HCT116 (cell line): ENCODE data around the gene SRRM2. TPM values are rescaled to one million over a fixed set of nuclear protein-coding genes. Genes with fewer than 3 reads are reported as not detected.

Source experiments
- ATAC-seq: fragments of 200-7000 bp; cut with Tn5 transposase; 2 replicates; pipeline ENCODE4 v1.9.1; 2020; ENCODE audit warnings: mild to moderate bottlenecking, moderate library complexity
- BruUV-seq: library from RNA; stranded (reverse); fragments of 400-500 nt; replicated peaks from 2 replicates; lab custom pipeline; 2021; lab: Mats Ljungman, UMichigan
- CTCF ChIA-PET: fragments of 300-600 bp; sonication (Branson Sonifier 250); formaldehyde crosslinking; loops from one replicate; lab custom pipeline; 2021; ENCODE audit warnings: antibody characterized with exemption; lab: Charles Lee
- POLR2A ChIA-PET: fragments of 300-600, 350-600 bp; sonication (Branson Sonifier 250); formaldehyde crosslinking; loops from one replicate; lab custom pipeline; 2021; ENCODE audit warnings: antibody characterized with exemption; lab: Charles Lee
- RAD21 ChIA-PET, 2 experiments: fragments of 300-600 bp; sonication (Branson Sonifier 250); formaldehyde crosslinking; loops; one replicate each; lab custom pipeline; 2023; ENCODE audit warnings: low total read pairs in 2 of 2; ENCODE audit not compliant: uncharacterized antibody in 2 of 2, unreplicated experiment in 2 of 2, low non-redundant PET in 1 of 2; lab: Charles Lee
- DNase-seq: peaks from one replicate; pipeline ENCODE4 v3.0.0-alpha.2; 2010; ENCODE audit warnings: low read depth, low spot score
- H2AFZ ChIP-seq: fragments of 200-600 bp; shearing (Covaris generic), sonication (generic); 2 replicates; pipeline ENCODE4 v1.6.1; 2017; ENCODE audit warnings: low read depth, mixed run types, mixed read lengths, antibody characterized with exemption, low read length; ENCODE audit not compliant: poor library complexity, severe bottlenecking
- H3K27ac ChIP-seq: 2 replicates; pipeline ENCODE4 v1.5.1; 2012; ENCODE audit warnings: low read depth, low read length
- H3K27me3 ChIP-seq: fragments of 200-600 bp; sonication (generic); 2 replicates; pipeline ENCODE4 v1.6.1; 2016; ENCODE audit warnings: mixed run types, low read length, mixed read lengths; ENCODE audit not compliant: insufficient read depth
- H3K36me3 ChIP-seq, 2 experiments: fragments of 200-500 bp in 1 of 2; fragments of 200-600 bp in 1 of 2; sonication (Bioruptor generic) in 1 of 2; sonication (generic) in 1 of 2; 2 replicates each; pipeline versions ENCODE4 v1.5.1 to v1.6.1; 2014 to 2016; ENCODE audit warnings: low read length in 2 of 2, inconsistent platforms in 1 of 2, mixed read lengths in 1 of 2, mixed run types in 1 of 2; ENCODE audit not compliant: insufficient read depth in 2 of 2, control insufficient read depth in 1 of 2
- H3K4me1 ChIP-seq, 2 experiments: fragments of 200-600 bp in 1 of 2; sonication (generic) in 1 of 2; 2 replicates each; pipeline versions ENCODE4 v1.5.1 to v1.6.1; 2012 to 2017; ENCODE audit warnings: low read length in 2 of 2, inconsistent platforms in 1 of 2, mild to moderate bottlenecking in 1 of 2, mixed read lengths in 1 of 2, mixed run types in 1 of 2, moderate library complexity in 1 of 2; ENCODE audit not compliant: insufficient read depth in 2 of 2, control insufficient read depth in 1 of 2
- H3K4me2 ChIP-seq: fragments of 200-600 bp; sonication (generic); 2 replicates; pipeline ENCODE4 v1.6.1; 2017; ENCODE audit warnings: mixed run types, low read length, mixed read lengths
- H3K4me3 ChIP-seq, 2 experiments: fragments of 200-600 bp in 1 of 2; sonication (generic) in 1 of 2; replicated peaks in 1 of 2; 2 replicates each; pipeline ENCODE4 v1.5.1; 2011 to 2016; ENCODE audit warnings: low read length in 2 of 2, control low read depth in 1 of 2, low read depth in 1 of 2, mild to moderate bottlenecking in 1 of 2, mixed read lengths in 1 of 2, mixed run types in 1 of 2
- H3K79me2 ChIP-seq: fragments of 200-600 bp; sonication (generic); 2 replicates; pipeline ENCODE4 v1.6.1; 2017; ENCODE audit warnings: mild to moderate bottlenecking, mixed run types, low read length, moderate library complexity, mixed read lengths; ENCODE audit not compliant: insufficient read depth
- H3K9ac ChIP-seq: fragments of 200-600 bp; sonication (generic); 2 replicates; pipeline ENCODE4 v1.6.1; 2016; ENCODE audit warnings: low read length, mixed read lengths
- H3K9me2 ChIP-seq: fragments of 200-600 bp; sonication (generic), shearing (Covaris generic); 2 replicates; pipeline ENCODE4 v1.6.1; 2017; ENCODE audit warnings: mixed run types, mild to moderate bottlenecking, moderate library complexity; ENCODE audit not compliant: insufficient read depth
- H3K9me3 ChIP-seq, 2 experiments: fragments of 200-500 bp in 1 of 2; fragments of 200-600 bp in 1 of 2; sonication (Bioruptor generic) in 1 of 2; sonication (generic) in 1 of 2; 2 replicates each; pipeline ENCODE4 v1.6.1; 2014 to 2017; ENCODE audit warnings: low read length in 2 of 2, mixed read lengths in 2 of 2, inconsistent platforms in 1 of 2, low read depth in 1 of 2, mild to moderate bottlenecking in 1 of 2, mixed run types in 1 of 2, moderate library complexity in 1 of 2; ENCODE audit not compliant: control insufficient read depth in 1 of 2, insufficient read depth in 1 of 2
- H4K20me1 ChIP-seq: fragments of 200-600 bp; sonication (generic), shearing (Covaris generic); 2 replicates; pipeline ENCODE4 v1.6.1; 2017; ENCODE audit warnings: mixed run types, mild to moderate bottlenecking, moderate library complexity; ENCODE audit not compliant: insufficient read depth
- CBX3 ChIP-seq: IDR thresholded peaks from 2 replicates; pipeline ENCODE4 v1.6.1; 2012; ENCODE audit warnings: low read depth
- CEBPB ChIP-seq: IDR thresholded peaks from 2 replicates; pipeline ENCODE4 v1.6.1; 2012; ENCODE audit warnings: low read depth
- EGR1 ChIP-seq: IDR thresholded peaks from 2 replicates; pipeline ENCODE4 v1.6.1; 2012; ENCODE audit warnings: low read depth
- ELF1 ChIP-seq: IDR thresholded peaks from 2 replicates; pipeline ENCODE4 v1.6.1; 2012; ENCODE audit warnings: low read depth, borderline replicate concordance
- FOSL1 ChIP-seq: IDR thresholded peaks from 2 replicates; pipeline ENCODE4 v1.6.1; 2012; ENCODE audit warnings: low read depth
- JUND ChIP-seq: IDR thresholded peaks from 2 replicates; pipeline ENCODE4 v1.6.1; 2012
- POLR2AphosphoS5 ChIP-seq: IDR thresholded peaks from 2 replicates; pipeline ENCODE4 v1.6.1; 2011; ENCODE audit warnings: mild to moderate bottlenecking, low read depth, low read length, moderate library complexity
- RAD21 ChIP-seq: IDR thresholded peaks from 2 replicates; pipeline ENCODE4 v1.6.1; 2012; ENCODE audit warnings: low read depth, mild to moderate bottlenecking
- REST ChIP-seq: IDR thresholded peaks from 2 replicates; pipeline ENCODE4 v1.6.1; 2012; ENCODE audit warnings: low read depth
- SP1 ChIP-seq: IDR thresholded peaks from 2 replicates; pipeline ENCODE4 v1.6.1; 2012; ENCODE audit warnings: low read depth
- SRF ChIP-seq: IDR thresholded peaks from 2 replicates; pipeline ENCODE4 v1.6.1; 2012; ENCODE audit warnings: low read depth
- ZFX ChIP-seq: fragments of 450-650 bp; IDR thresholded peaks from 2 replicates; pipeline ENCODE4 v1.6.1; 2017
- ZNF274 ChIP-seq: fragments of 200-500 bp; sonication (Bioruptor generic); IDR thresholded peaks from 2 replicates; pipeline ENCODE4 v1.6.1; 2014; ENCODE audit warnings: mild to moderate bottlenecking, low read depth, low read length, inconsistent platforms
- intact Hi-C: fragments of 100-400 bp; cut with micrococcal nuclease; formaldehyde crosslinking; loops from 2 replicates; pipeline ENCODE4 v1.10.0; 2022
- total RNA-seq: library from RNA; stranded (reverse); gene quantifications from one replicate; pipeline ENCODE4 v1.2.1, GENCODE V29; 2021; ENCODE audit not compliant: unreplicated experiment
- TF ChIP-seq, protein P1 (sequence below): IDR thresholded peaks from 2 replicates; pipeline ENCODE4 v1.6.1; 2012

The SRRM2 gene
- total RNA-seq, 1 experiment from 2014 or later: 541 TPM

DNA sequence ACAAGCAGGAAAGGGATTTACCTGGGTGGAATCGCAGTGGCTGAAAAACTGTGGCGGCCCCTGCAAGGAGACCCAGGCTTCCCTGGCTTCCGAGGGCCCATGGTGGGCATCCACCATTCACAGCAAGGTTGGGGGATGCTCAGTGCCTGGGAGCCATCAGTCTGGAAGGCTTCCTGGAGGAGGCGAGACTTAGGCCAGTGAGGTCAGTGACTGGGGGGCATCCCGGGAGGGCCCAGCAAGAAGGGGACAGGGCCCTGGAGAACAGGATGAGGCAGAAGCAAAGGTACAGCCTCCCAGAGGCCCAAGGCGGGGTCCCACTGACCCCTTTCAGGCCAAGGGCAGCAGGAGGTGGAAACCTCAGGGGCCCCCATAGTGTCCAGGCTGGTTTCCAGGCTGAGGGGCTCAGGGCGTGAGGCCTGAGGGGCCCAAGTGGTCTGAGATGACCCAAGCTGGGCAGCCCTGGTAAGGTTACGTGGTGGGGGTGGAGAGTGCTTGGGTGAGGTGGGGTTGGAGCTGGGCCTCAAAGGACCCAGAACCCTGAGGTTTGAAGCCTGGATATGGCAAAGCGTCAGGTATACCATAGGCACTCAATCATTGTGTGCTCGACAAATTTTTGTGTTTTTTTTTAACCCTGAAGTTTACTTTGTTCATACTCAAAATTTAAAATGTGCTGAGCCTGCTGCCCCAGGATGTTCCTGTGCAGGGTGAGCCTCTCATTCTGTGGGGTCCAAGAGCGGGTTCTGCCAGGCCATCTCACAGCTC is 15.8 kb upstream of the SRRM2 start:
- Histone ChIP-seq H3K27ac (no peak overlapping the region), H4K20me1 (no peaks in the 10 kb centered on the region), H3K9ac (no peak overlapping the region), H3K36me3 (no peaks in the 10 kb centered on the region), H3K4me2 (no peak overlapping the region), H3K79me2 (no peaks in the 10 kb centered on the region), H3K4me1 (peaks cover 0 to 14% of the 10 kb centered on the region in 2 experiments; a peak in 3 of 4 replicates), H3K27me3 (no peaks in the 10 kb centered on the region), H3K9me2 (no peaks in the 10 kb centered on the region), H3K4me3 (no peak overlapping the region), H3K9me3 (no peaks in the 10 kb centered on the region), H2AFZ (no peak overlapping the region)
- ChIA-PET POLR2A (no interaction called here), CTCF (no interaction called here), RAD21 (no interaction called here)
- TF ChIP-seq SP1: no peak
- no peak for TF ChIP-seq ELF1
- no peak for TF ChIP-seq SRF
- no peak for TF ChIP-seq RAD21
- no peak for TF ChIP-seq EGR1
- TF ChIP-seq JUND: no peak
- no peak for TF ChIP-seq ZFX
- TF ChIP-seq CEBPB: no peak
- no peak for TF ChIP-seq ZNF274
- no peak for TF ChIP-seq POLR2AphosphoS5
- BruUV-seq: no TSS peak
- intact Hi-C loops: no loop called here
- ATAC-seq (no peak), DNase-seq (no peak)

DNA sequence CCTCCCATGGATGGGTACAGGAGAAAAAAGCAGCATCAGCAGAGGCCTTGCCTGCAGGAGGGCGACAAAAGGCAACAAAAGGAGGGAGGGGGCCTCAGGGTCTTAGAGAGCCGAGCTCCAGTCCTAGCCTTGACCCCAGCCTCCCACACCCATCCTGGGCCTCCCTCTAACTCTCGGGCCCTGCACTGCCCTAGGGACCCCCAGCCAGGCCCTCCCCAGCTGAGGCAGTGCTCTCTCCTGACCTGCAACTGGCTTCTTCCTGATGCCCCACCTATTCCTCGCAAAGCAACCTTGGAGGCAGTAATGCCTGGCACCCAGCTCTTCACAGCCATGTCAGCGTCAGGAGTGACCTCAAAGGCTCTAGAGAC is 15.2 kb upstream of the SRRM2 start:
- intact Hi-C loops: no loop called here
- Histone ChIP-seq H3K9me3 (no peaks in the 10 kb centered on the region), H2AFZ (no peak overlapping the region), H3K79me2 (no peaks in the 10 kb centered on the region), H3K36me3 (no peaks in the 10 kb centered on the region), H4K20me1 (no peaks in the 10 kb centered on the region)
- ChIA-PET POLR2A (no interaction called here), RAD21 (no interaction called here)
- no peak for DNase-seq
- TF ChIP-seq CBX3 (no peak), REST (no peak), FOSL1 (no peak), SP1 (no peak)
- TF ChIP-seq, protein P1, sequence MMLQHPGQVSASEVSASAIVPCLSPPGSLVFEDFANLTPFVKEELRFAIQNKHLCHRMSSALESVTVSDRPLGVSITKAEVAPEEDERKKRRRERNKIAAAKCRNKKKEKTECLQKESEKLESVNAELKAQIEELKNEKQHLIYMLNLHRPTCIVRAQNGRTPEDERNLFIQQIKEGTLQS: no peak
- TF ChIP-seq, all 23 proteins: peak for 0
- Histone ChIP-seq H3K27ac (no peak overlapping the region), H3K4me2 (no peak overlapping the region), H3K4me1 (peaks cover 0 to 14% of the 10 kb centered on the region in 2 experiments; a peak in 3 of 4 replicates), H3K27me3 (no peaks in the 10 kb centered on the region), H3K9me2 (no peaks in the 10 kb centered on the region), H3K9ac (no peak overlapping the region), H3K4me3 (no peak overlapping the region)
- no peak for ATAC-seq
- no TSS peak for BruUV-seq
- CTCF ChIA-PET: no interaction called here
